ENCODE data around the gene TAS2R41.

DNA sequence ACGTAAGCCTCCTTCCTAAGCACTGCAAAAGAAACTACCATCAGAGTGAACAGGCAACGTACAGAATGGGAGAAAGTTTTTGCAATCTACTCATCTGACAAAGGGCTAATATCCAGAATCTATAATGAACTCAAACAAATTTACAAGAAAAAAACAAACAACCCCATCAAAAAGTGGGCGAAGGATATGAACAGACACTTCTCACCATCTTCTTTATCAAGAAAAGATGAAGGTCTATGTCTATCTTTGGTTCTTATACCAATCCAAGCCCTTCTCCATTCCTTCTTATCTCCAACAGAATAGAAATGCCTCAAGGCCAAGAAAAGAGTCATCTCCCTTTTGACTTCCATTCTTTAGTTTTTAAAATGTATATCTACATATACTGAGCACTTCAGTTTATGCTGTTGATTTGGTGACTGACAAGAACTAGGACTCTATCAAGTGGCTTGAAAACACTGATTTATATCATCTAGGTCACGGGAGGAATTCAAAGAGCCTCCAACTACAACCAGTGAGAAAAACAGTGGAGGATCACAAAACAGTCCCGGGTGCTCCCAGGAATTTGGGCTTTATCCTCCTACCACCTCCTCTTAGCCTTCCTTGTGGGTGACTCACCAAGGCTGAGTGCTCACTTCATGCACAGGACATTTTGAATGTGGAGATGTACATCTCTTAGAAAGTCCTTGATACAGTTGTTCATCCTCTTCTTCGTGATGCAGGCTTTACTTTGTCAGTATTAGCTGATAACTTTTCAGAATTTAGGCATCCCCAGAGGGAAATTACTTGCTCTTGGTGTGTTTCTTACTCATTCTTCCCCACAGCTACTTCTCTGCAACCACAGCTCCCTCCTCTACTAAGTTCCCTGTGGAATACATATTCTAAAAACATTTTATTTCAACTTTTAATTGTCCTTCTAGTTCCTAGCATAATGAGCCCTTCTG, 15.4 kb downstream of the TAS2R41 start:
- no peak for TF ChIP-seq EZH2 (IDR thresholded peaks at IDR 0.05; ENCODE audit: borderline replicate concordance, low read length)
- TF ChIP-seq, protein P1, sequence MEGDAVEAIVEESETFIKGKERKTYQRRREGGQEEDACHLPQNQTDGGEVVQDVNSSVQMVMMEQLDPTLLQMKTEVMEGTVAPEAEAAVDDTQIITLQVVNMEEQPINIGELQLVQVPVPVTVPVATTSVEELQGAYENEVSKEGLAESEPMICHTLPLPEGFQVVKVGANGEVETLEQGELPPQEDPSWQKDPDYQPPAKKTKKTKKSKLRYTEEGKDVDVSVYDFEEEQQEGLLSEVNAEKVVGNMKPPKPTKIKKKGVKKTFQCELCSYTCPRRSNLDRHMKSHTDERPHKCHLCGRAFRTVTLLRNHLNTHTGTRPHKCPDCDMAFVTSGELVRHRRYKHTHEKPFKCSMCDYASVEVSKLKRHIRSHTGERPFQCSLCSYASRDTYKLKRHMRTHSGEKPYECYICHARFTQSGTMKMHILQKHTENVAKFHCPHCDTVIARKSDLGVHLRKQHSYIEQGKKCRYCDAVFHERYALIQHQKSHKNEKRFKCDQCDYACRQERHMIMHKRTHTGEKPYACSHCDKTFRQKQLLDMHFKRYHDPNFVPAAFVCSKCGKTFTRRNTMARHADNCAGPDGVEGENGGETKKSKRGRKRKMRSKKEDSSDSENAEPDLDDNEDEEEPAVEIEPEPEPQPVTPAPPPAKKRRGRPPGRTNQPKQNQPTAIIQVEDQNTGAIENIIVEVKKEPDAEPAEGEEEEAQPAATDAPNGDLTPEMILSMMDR (conservative IDR thresholded peaks at IDR 0.05 in 1 of 2, IDR thresholded peaks at IDR 0.05 in 1 of 2; ENCODE audit: extremely low read depth in 1 of 2, insufficient read depth in 1 of 2, low read depth in 1 of 2, low read length in 2 of 2): no peak
